K562 (cell line): ENCODE results near the gene PELI3. TPM values are rescaled to one million over a fixed set of nuclear protein-coding genes. Genes with fewer than 3 reads are reported as not detected.
A peak's percentile ranks its signal among the peaks of the same experiment; 100 is the strongest.

ENCODE experiments used
- ADNP ChIP-seq: fragments of 200-800 bp; sonication (Bioruptor generic); IDR thresholded peaks from 2 replicates; pipeline ENCODE4 v1.6.1; 2016; ENCODE audit warnings: missing genetic modification characterization, missing compliant biosample characterization
- ATF4 ChIP-seq: fragments of 450-650 bp; formaldehyde crosslinking; IDR thresholded peaks from 2 replicates; pipeline ENCODE4 v1.4.0; 2022; ENCODE audit warnings: mild to moderate bottlenecking, moderate library complexity
- CSDE1 ChIP-seq, 2 experiments: fragments of 450-650 bp; IDR thresholded peaks; 2 replicates each; pipeline ENCODE4 v1.6.1; 2016; ENCODE audit warnings: mild to moderate bottlenecking in 1 of 2
- CTBP1 ChIP-seq: fragments of 450-650 bp; IDR thresholded peaks from 2 replicates; pipeline ENCODE4 v1.6.1; 2016; ENCODE audit warnings: borderline replicate concordance
- DACH1 ChIP-seq: fragments of 450-650 bp; IDR thresholded peaks from 2 replicates; pipeline ENCODE4 v1.6.1; 2018; ENCODE audit not compliant: partially characterized antibody
- IRF9 ChIP-seq: fragments of 450-650 bp; IDR thresholded peaks from 2 replicates; pipeline ENCODE4 v1.6.1; 2016; ENCODE audit warnings: missing biosample characterization, missing genetic modification characterization
- SIN3B ChIP-seq: fragments of 450-650 bp; IDR thresholded peaks from 2 replicates; pipeline ENCODE4 v1.6.1; 2017; ENCODE audit warnings: low read depth, mild to moderate bottlenecking, moderate library complexity
- ZFP1 ChIP-seq: fragments of 450-650 bp; formaldehyde crosslinking; IDR thresholded peaks from 2 replicates; pipeline ENCODE4 v1.4.0; 2020; ENCODE audit warnings: mild to moderate bottlenecking, mixed read lengths
- ZNF133 ChIP-seq: fragments of 250-450 bp; sonication (Bioruptor Pico); IDR thresholded peaks from 2 replicates; pipeline ENCODE4 v1.4.0; 2020; ENCODE audit warnings: mild to moderate bottlenecking
- ZNF184 ChIP-seq: sonication (generic); formaldehyde crosslinking; IDR thresholded peaks from 2 replicates; pipeline ENCODE4 v1.5.0; 2020; ENCODE audit warnings: missing genetic modification reagents
- ZNF212 ChIP-seq: fragments of 450-650 bp; formaldehyde crosslinking; IDR thresholded peaks from 2 replicates; pipeline ENCODE4 v1.4.0; 2020; ENCODE audit warnings: mild to moderate bottlenecking
- ZNF407 ChIP-seq: fragments of 450-650 bp; IDR thresholded peaks from 2 replicates; pipeline ENCODE4 v1.6.1; 2016; ENCODE audit warnings: low read depth
- polyA plus RNA-seq, 8 experiments: library from polyadenylated mRNA; depleted of rRNA in 4 of 8; stranded (reverse) in 5 of 8; unstranded in 3 of 8; fragments of >200 nt; fragmentation: Nextera tagmentation in 2 of 8; fragmentation: Illumina TruSeq in 1 of 8; extraction: Ambion mirVana in 2 of 8; extraction: Trizol in 1 of 8; gene quantifications; 2 replicates each; pipeline versions ENCODE4 v1.2.1 to v1.2.3, GENCODE V29; 2011 to 2014; ENCODE audit warnings: inconsistent platforms in 1 of 8, missing spikeins in 1 of 8
- total RNA-seq, 7 experiments: library from RNA; depleted of rRNA in 6 of 7; stranded (reverse); fragments of >200 nt in 6 of 7; fragmentation: Illumina TruSeq in 2 of 7; extraction: Trizol in 2 of 7; gene quantifications; 2 replicates each; pipeline versions ENCODE4 v1.2.1 to v1.2.3, GENCODE V29; 2011 to 2021; ENCODE audit warnings: low replicate concordance in 1 of 7
- TF ChIP-seq, protein P1 (sequence below): sonication (generic); formaldehyde crosslinking; IDR thresholded peaks from 2 replicates; pipeline ENCODE4 v1.8.1; 2022; ENCODE audit warnings: missing genetic modification reagents
- TF ChIP-seq, protein P2 (sequence below): IDR thresholded peaks from 3 replicates; pipeline ENCODE4 v1.6.1; 2011; ENCODE audit warnings: borderline replicate concordance, mild to moderate bottlenecking, moderate library complexity; ENCODE audit not compliant: insufficient read length; ENCODE audit errors: extremely low read depth

PELI3 gene
- total and polyA plus RNA-seq, 9 of the 15 experiments (the other 6 are each of a cell fraction or from before 2014, with no cell fraction given): 0.17 to 4.2 (median 1.9) TPM

DNA sequence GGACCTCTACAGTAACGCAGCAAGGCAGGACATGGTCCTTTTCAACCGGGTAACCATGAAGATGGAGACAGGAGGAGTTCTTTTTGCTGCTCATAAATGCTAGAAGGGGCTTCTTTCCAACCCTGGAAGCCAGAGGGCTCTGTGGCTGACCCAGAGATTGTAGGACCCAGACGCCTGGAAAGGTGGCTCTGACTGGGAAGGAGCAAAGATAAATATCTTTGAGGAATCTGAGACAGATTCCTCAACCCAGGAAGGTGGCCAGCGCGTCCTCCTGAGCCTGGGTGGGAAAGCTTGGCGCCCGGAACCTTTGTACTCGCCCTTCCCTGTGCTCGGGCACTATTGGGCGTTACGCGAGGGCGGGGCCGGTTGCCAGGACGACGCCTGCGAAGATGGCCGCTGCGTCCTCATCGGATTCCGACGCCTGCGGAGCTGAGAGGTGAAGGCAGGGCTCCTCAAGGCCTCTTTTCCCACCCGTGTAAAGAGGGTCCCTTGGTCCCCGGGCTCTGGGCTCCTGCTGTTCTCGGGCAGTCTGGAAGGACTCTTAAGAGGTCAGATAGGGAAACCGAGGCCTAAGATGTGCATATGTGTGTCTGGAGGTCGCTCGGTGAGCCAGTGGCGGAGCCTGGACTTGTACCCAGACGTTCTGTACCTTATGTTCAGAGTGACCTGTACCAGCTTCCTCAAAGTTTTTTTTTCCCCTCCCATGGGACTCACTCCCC, 43.7 kb downstream of the PELI3 start, which contains the start of gene BBS1 (continued):
- no peak for TF ChIP-seq IRF9
- TF ChIP-seq ZNF133 (CRISPR knock-in tag): no peak
- TF ChIP-seq SIN3B: peak; percentile 95
- TF ChIP-seq ADNP (tag): no peak
- TF ChIP-seq DACH1: no peak
- TF ChIP-seq CSDE1 (IDR thresholded peaks at IDR 0.05): peak in 1 of 2 experiments; percentile 90; a peak in 2 of 4 replicates
- TF ChIP-seq, protein P1, sequence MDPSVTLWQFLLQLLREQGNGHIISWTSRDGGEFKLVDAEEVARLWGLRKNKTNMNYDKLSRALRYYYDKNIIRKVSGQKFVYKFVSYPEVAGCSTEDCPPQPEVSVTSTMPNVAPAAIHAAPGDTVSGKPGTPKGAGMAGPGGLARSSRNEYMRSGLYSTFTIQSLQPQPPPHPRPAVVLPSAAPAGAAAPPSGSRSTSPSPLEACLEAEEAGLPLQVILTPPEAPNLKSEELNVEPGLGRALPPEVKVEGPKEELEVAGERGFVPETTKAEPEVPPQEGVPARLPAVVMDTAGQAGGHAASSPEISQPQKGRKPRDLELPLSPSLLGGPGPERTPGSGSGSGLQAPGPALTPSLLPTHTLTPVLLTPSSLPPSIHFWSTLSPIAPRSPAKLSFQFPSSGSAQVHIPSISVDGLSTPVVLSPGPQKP (CRISPR knock-in tag): no peak
- no peak for TF ChIP-seq ATF4 (CRISPR knock-in tag)
- TF ChIP-seq ZNF407: no peak
- TF ChIP-seq, protein P2, sequence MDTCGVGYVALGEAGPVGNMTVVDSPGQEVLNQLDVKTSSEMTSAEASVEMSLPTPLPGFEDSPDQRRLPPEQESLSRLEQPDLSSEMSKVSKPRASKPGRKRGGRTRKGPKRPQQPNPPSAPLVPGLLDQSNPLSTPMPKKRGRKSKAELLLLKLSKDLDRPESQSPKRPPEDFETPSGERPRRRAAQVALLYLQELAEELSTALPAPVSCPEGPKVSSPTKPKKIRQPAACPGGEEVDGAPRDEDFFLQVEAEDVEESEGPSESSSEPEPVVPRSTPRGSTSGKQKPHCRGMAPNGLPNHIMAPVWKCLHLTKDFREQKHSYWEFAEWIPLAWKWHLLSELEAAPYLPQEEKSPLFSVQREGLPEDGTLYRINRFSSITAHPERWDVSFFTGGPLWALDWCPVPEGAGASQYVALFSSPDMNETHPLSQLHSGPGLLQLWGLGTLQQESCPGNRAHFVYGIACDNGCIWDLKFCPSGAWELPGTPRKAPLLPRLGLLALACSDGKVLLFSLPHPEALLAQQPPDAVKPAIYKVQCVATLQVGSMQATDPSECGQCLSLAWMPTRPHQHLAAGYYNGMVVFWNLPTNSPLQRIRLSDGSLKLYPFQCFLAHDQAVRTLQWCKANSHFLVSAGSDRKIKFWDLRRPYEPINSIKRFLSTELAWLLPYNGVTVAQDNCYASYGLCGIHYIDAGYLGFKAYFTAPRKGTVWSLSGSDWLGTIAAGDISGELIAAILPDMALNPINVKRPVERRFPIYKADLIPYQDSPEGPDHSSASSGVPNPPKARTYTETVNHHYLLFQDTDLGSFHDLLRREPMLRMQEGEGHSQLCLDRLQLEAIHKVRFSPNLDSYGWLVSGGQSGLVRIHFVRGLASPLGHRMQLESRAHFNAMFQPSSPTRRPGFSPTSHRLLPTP: no peak
- TF ChIP-seq CTBP1: peak; percentile 87
- TF ChIP-seq ZFP1 (CRISPR knock-in tag): no peak
- TF ChIP-seq ZNF212 (CRISPR knock-in tag): no peak
- TF ChIP-seq ZNF184 (CRISPR knock-in tag): no peak
